Panc1 (cell line): ENCODE measurements around the gene P2RX4. TPM values are rescaled to one million over a fixed set of nuclear protein-coding genes. Genes with fewer than 3 reads are reported as not detected.

Experiments used
- ATAC-seq: fragments of 200-7000 bp; cut with Tn5 transposase; 2 replicates; pipeline ENCODE4 v1.9.1; 2020; ENCODE audit warnings: mild to moderate bottlenecking, moderate library complexity
- BruUV-seq: library from RNA; stranded (reverse); fragments of 400-500 nt; replicated peaks from 2 replicates; lab custom pipeline; 2021; lab: Mats Ljungman, UMichigan
- CTCF ChIA-PET: fragments of 300-600 bp; sonication (Branson Sonifier 250); formaldehyde crosslinking; loops from one replicate; lab custom pipeline; 2022; ENCODE audit warnings: antibody characterized with exemption; lab: Charles Lee
- POLR2A ChIA-PET: fragments of 300-600 bp; sonication (Branson Sonifier 250); formaldehyde crosslinking; loops from one replicate; lab custom pipeline; 2022; ENCODE audit warnings: antibody characterized with exemption; lab: Charles Lee
- DNase-seq: peaks from one replicate; pipeline ENCODE4 v3.0.0-alpha.2; 2010; ENCODE audit warnings: low read depth, low spot score
- H3K27ac ChIP-seq: 2 replicates; pipeline ENCODE4 v1.5.1; 2011; ENCODE audit warnings: mild to moderate bottlenecking, low read length, inconsistent platforms
- H3K27me3 ChIP-seq: fragments of 200-500 bp; sonication (Bioruptor generic); 2 replicates; pipeline ENCODE4 v1.6.0; 2014; ENCODE audit warnings: low read length, inconsistent platforms; ENCODE audit not compliant: control insufficient read depth, insufficient read depth
- H3K36me3 ChIP-seq: fragments of 200-500 bp; sonication (Bioruptor generic); 2 replicates; pipeline ENCODE4 v1.5.1; 2014; ENCODE audit warnings: inconsistent platforms, mild to moderate bottlenecking, low read length, moderate library complexity; ENCODE audit not compliant: control insufficient read depth, insufficient read depth
- H3K4me1 ChIP-seq: 2 replicates; pipeline ENCODE4 v1.5.1; 2011; ENCODE audit warnings: inconsistent platforms, mild to moderate bottlenecking, low read length, moderate library complexity; ENCODE audit not compliant: control insufficient read depth, insufficient read depth
- H3K4me3 ChIP-seq, 2 experiments: 2 replicates each; pipeline ENCODE4 v1.5.1; 2011 to 2012; ENCODE audit warnings: low read depth in 2 of 2, low read length in 2 of 2, mild to moderate bottlenecking in 2 of 2, inconsistent platforms in 1 of 2, moderate library complexity in 1 of 2
- H3K9me3 ChIP-seq: fragments of 200-500 bp; sonication (Bioruptor generic); 2 replicates; pipeline ENCODE4 v1.5.1; 2014; ENCODE audit warnings: low read depth, mild to moderate bottlenecking, inconsistent platforms, low read length, moderate library complexity; ENCODE audit not compliant: control insufficient read depth, insufficient read depth
- CTCF ChIP-seq: fragments of 450-650 bp; IDR thresholded peaks from 2 replicates; pipeline ENCODE4 v1.5.1; 2017; ENCODE audit warnings: mild to moderate bottlenecking
- POLR2AphosphoS5 ChIP-seq: IDR thresholded peaks from 2 replicates; pipeline ENCODE4 v1.6.1; 2012; ENCODE audit warnings: mild to moderate bottlenecking, low read depth, low read length, moderate library complexity
- SIN3A ChIP-seq: IDR thresholded peaks from 2 replicates; pipeline ENCODE4 v1.6.1; 2012; ENCODE audit warnings: low read depth, mild to moderate bottlenecking, low read length, moderate library complexity, borderline replicate concordance; ENCODE audit not compliant: insufficient read depth
- TCF7L2 ChIP-seq: IDR thresholded peaks from 2 replicates; pipeline ENCODE4 v1.6.1; 2011; ENCODE audit warnings: mild to moderate bottlenecking, low read depth, low read length, inconsistent platforms
- in situ Hi-C: cut with HindIII; loops from 2 replicates; pipeline ENCODE4 v1.10.0; 2016; ENCODE audit warnings: low sequenced_read_pairs, low pct_unique_long_range_greater_than_20kb
- intact Hi-C: fragments of 100-400 bp; cut with micrococcal nuclease; formaldehyde crosslinking; loops from one replicate; pipeline ENCODE4 v1.10.0; 2022; ENCODE audit not compliant: unreplicated experiment
- total RNA-seq: library from RNA; stranded (reverse); gene quantifications from one replicate; pipeline ENCODE4 v1.2.1, GENCODE V29; 2021; ENCODE audit not compliant: unreplicated experiment
- TF ChIP-seq, protein P1 (sequence below), 2 experiments: IDR thresholded peaks; 2 replicates each; pipeline ENCODE4 v1.6.1; 2011 to 2012; ENCODE audit warnings: low read depth in 2 of 2, control low read depth in 1 of 2, low read length in 1 of 2, mild to moderate bottlenecking in 1 of 2, moderate library complexity in 1 of 2; ENCODE audit not compliant: insufficient read depth in 1 of 2

P2RX4 gene
- total RNA-seq, 1 experiment from 2014 or later, result 12.4 TPM

DNA sequence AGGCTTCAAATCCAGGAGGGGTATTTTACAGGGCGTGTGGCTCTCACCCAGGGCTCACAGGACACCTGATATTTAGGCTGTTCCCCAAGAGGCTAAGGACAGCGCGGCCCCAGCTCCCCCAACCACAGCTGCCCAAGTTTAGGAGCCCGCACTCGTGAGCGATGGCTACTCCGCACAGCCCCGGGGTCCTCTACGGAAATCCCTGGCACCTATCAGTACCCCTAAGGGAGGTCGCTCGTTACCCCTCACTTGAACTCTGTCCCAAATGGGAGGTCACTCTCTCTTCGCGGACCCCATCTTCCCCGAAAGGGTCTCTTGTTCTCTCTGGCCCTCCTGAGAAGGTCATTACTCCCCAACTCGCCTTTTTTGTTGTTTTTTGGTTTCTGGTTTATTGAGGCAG, 708 bp upstream of the P2RX4 start:
- ATAC-seq, result no peak
- TF ChIP-seq CTCF (no peak), SIN3A (no peak), POLR2AphosphoS5 (no peak)
- Histone ChIP-seq H3K9me3 (no peaks in the 10 kb centered on the region), H3K4me1 (no peaks in the 10 kb centered on the region), H3K27ac (no peak overlapping the region; the same call in none of the 2 replicates), H3K27me3 (no peaks in the 10 kb centered on the region; the same call in 1 of the 2 replicates), H3K36me3 (no peaks in the 10 kb centered on the region), H3K4me3 (peak overlapping the region; percentile 66 to 73)
- CTCF ChIA-PET, result no interaction called here
- in situ Hi-C loops, result no loop called here
- DNase-seq, result no peak
- BruUV-seq, result no TSS peak
- POLR2A ChIA-PET, result no interaction called here
- intact Hi-C loops, result no loop called here

DNA sequence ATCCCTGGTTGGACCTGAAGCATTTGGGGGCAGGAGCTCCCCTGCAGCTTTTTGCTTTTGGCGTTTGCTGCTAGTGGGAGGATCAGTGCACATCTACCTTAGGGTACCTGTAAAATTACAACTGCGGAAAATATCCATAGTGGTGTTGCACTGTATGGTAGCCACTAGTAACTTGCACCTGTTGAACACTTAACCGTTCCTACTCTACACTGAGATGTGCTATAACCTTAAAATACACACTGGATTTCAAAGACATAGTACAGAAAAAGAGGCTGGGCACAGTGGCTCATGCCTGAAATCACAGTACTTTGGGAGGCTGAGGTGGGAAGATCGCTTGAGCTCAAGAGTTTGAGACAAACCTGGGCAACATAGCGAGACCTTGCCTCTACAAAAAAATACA, 2.9 kb downstream of the P2RX4 start:
- Histone ChIP-seq H3K36me3 (no peaks in the 10 kb centered on the region), H3K9me3 (no peaks in the 10 kb centered on the region), H3K27me3 (no peaks in the 10 kb centered on the region), H3K4me3 (no peak overlapping the region), H3K4me1 (0 out of 2 replicates have a peak, but pooled peaks cover 3% of the 10 kb centered on the region), H3K27ac (no peak overlapping the region)
- in situ Hi-C loops (no loop called here), intact Hi-C loops (no loop called here)
- ChIA-PET POLR2A (no interaction called here), CTCF (no interaction called here)
- ATAC-seq (no peak), DNase-seq (no peak)
- BruUV-seq, result no TSS peak
- TF ChIP-seq SIN3A (no peak), POLR2AphosphoS5 (no peak), CTCF (no peak), TCF7L2 (no peak)
- TF ChIP-seq, protein P1, sequence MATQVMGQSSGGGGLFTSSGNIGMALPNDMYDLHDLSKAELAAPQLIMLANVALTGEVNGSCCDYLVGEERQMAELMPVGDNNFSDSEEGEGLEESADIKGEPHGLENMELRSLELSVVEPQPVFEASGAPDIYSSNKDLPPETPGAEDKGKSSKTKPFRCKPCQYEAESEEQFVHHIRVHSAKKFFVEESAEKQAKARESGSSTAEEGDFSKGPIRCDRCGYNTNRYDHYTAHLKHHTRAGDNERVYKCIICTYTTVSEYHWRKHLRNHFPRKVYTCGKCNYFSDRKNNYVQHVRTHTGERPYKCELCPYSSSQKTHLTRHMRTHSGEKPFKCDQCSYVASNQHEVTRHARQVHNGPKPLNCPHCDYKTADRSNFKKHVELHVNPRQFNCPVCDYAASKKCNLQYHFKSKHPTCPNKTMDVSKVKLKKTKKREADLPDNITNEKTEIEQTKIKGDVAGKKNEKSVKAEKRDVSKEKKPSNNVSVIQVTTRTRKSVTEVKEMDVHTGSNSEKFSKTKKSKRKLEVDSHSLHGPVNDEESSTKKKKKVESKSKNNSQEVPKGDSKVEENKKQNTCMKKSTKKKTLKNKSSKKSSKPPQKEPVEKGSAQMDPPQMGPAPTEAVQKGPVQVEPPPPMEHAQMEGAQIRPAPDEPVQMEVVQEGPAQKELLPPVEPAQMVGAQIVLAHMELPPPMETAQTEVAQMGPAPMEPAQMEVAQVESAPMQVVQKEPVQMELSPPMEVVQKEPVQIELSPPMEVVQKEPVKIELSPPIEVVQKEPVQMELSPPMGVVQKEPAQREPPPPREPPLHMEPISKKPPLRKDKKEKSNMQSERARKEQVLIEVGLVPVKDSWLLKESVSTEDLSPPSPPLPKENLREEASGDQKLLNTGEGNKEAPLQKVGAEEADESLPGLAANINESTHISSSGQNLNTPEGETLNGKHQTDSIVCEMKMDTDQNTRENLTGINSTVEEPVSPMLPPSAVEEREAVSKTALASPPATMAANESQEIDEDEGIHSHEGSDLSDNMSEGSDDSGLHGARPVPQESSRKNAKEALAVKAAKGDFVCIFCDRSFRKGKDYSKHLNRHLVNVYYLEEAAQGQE (IDR thresholded peaks at IDR 0.05; ENCODE audit: insufficient read depth in 1 of 2, low read depth in 2 of 2, low read length in 1 of 2), result no peak
